GM21528 (cell line): Measurements from ENCODE around the gene SIX2.
"Not testable (repeated sequence)": the region's sequence is repeated elsewhere in the genome, so short reads cannot be mapped to it uniquely, and the experiment has no call there.

Source experiments
- ATAC-seq: cut with Tn5 transposase; IDR thresholded peaks from one replicate; pipeline ENCODE4 v1.9.1; 2021; ENCODE audit warnings: mild to moderate bottlenecking, moderate library complexity; ENCODE audit not compliant: unreplicated experiment, low FRiP score

SIX2 gene

GRCh38 chr2:45009303-45009927 is at the start of gene SIX2:
Gene SIX2 (minus strand): TSS chr2:45009452. CDS start chr2:45009110, 342 bp downstream.
- ATAC-seq: no peak

GRCh38 chr2:45055162-45055605 is 45.9 kb upstream of the SIX2 start:
- no peak for ATAC-seq

GRCh38 chr2:45053966-45054365 is 44.7 kb upstream of the SIX2 start:
- ATAC-seq: no peak

- no peak for ATAC-seq
Observed at GRCh38 chr2:45052388-45052928, 43.2 kb upstream of the SIX2 start.

GRCh38 chr2:45049569-45050336 is 40.5 kb upstream of the SIX2 start:
- ATAC-seq: no peak

- ATAC-seq: no peak
Observed at GRCh38 chr2:45047301-45047700, 38.0 kb upstream of the SIX2 start.

DNA sequence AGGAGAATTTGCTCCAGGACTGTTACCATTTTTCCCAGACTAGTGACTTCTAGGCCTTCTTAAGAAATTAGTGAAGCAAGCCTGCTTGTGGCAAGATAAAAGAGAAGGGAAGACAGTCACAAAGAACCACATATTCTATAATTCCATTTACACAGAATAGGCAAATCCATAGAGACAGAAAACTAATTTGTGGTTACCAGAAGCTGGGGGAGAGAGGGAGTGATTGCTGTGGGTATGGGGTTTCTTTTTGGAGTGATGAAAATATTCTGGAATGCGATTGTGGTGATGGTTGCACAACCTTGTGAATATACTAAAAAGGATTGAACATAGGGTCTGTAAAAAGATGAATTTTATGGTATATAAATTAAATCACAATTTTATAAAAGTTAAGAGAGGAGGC is 37.5 kb upstream of the SIX2 start:
- no peak for ATAC-seq

DNA sequence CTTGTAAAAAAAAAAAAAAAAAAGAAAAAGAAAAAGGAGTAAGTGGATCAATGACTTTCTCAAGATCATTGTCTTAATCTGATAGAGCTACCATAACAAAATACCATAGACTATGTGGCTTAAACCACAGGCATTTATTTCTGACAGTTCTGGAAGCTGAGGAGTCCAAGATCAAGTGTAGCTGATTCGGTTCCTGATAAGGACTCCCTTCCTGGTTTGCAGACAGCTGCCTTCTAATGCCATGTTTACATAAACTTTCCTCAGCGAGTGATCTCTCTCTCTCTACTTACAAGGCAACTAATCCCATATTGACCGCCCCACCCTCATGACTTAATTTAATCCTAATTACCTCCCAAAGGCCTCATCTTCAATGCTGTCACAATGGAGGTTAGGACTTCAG is 36.5 kb upstream of the SIX2 start:
- no peak for ATAC-seq

DNA sequence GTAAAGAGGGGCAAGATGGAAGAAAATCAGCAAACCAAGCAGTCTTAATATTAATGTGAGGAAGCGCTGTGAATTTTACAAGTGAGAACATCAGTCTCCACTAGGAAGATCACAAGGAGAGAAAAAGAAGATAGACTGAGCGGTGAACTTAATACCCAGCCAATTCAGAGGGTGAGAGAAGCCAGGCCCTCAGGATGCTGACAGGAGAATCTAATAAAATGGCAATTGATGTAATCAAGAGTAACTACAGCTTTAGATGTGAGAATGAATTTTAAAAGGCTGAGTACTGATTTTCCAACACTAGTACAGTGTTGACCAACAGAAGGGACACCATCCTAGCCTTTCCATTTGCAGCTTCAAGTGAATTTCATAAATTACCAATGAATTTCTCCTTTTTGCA is 35.7 kb upstream of the SIX2 start:
- no peak for ATAC-seq

- ATAC-seq: no peak
Observed at GRCh38 chr2:45043174-45043573, 33.9 kb upstream of the SIX2 start.

DNA sequence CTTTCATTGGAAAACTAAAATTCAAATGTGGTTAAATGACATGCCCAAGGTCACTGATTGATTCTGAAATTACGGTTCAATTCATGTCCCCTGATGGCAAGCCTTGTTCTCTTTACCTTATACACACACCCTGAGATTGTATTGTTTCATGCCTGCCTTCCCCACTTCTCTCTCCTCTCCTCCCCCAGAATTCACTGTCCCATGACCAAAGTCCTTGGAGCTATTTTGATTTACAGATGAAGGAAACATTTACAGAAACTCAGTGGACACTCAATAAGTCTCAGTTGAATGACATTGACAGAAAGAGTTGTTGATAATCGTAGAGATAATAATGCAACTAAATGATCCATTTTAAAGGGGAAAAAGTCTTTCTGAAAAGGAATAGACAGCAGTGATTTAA is 33.1 kb upstream of the SIX2 start:
- no peak for ATAC-seq

GRCh38 chr2:45040786-45041185 is 31.5 kb upstream of the SIX2 start:
- no peak for ATAC-seq

DNA sequence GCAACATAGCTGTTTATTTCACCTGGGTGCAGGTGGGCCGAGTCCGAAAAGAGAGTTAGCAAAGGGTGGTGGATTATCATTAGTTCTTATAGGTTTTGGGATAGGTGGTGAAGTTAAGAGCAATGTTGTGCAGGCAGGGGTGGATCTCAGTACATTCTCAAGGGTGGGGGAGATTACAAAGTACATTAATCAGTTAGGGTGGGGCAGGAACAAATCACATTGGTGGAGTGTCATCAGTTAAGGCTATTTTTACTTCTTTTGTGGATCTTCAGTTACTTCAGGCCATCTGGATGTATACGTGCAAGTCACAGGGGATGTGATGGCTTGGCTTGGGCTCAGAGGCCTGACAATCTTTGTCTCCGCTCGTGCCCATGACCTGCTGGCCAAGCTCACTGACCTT is 30.6 kb upstream of the SIX2 start:
- not testable (repeated sequence) for ATAC-seq

- not testable (repeated sequence) for ATAC-seq
Observed at GRCh38 chr2:45038861-45039260, 29.6 kb upstream of the SIX2 start.

- ATAC-seq: no peak
Observed at GRCh38 chr2:45033302-45033701, 24.1 kb upstream of the SIX2 start.

DNA sequence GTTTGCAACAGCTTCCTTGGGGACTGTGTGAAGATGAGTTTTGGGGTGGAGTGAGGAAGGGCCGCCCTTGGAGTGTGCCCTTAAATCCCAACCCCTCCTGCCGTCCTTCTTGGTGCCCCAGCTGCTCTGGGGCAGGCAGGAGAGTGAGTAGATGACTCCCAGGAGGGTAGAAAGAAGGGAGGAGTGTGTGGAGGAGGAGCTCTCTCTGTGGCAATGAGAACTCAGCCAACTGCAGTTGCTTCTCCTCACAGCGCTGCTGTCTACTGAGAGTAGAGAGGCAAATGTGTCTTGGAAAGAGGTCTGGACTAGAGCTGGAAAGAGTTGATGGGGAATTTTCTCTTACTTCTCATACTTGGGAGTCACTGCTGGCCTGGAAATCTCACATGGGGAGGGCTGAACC is 21.8 kb upstream of the SIX2 start:
- ATAC-seq: no peak

DNA sequence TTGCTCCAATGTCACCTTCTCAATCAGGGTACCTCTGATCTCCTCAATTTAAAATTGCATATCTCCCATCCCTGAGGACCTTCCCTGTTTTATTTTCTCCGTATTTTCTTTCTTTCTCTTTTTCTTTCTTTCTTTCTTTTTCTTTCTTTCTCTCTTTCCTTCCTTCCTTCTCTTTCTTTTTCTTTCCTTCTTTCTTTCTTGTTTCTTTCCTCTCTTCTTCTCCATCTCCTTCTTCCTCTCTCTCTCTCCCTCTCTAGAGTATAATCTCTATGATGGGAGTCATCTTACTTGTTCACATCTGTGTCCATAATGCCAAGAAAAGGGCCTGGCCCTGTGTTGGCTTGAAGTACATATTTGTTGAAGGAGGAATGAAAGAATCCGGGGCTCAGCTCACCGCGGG is 21.3 kb upstream of the SIX2 start:
- ATAC-seq: no peak

- no peak for ATAC-seq
Observed at GRCh38 chr2:45029215-45029614, 20.0 kb upstream of the SIX2 start.

DNA sequence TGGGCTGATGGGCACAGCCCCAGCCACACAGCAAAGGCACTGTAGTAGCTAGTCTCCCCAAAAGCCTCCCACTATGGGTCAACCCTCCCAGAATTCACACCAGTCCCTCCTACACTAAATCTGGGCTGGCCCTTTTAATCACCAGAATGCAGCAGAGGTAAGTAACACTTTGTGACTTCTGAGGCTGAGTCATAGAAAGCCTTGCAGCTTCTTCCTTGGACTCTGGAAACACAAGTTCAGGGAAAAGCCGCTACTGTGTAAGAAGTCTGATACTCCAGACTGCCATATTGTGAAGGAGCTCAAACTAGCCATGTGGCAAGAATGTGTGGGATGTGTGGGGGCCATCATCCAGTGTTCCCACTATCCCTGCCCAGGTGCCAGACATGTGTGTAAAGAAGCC is 19.0 kb upstream of the SIX2 start:
- no peak for ATAC-seq

DNA sequence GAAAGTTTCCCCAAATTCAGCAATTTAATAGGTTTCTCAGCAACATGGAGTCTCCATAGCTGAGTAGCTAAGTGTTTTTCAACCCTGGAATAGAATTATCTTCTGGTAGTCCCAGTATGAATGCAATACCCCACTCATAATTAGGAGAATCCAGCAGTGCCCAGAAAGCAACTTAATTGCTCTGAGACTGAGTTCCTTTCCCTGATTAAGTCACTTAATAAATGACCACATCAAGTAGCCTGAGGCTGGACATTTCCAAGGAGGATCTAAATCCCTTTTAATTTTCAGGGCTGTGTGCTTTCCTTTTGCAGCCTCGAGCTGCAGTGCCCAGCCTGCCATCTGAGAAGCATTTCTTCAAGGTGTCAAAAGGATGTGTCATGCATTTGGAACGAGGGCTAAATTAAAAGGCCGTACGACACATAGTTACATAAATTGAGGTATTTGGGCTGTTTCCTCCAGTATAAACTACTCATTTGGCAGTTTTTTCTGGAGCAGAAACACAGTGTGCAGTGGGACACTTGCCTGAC is 17.7 kb upstream of the SIX2 start:
- no peak for ATAC-seq

GRCh38 chr2:45024600-45025291 is 15.5 kb upstream of the SIX2 start:
- no peak for ATAC-seq
